GM12892 (cell line): Measurements from ENCODE around the gene LSM2.

Source experiments
- DNase-seq: peaks from one replicate; pipeline ENCODE4 v3.0.0; 2011; ENCODE audit not compliant: insufficient read length
- FAIRE-seq: peaks from 2 replicates; lab custom pipeline; 2011; peaks lifted over from hg19 to GRCh38; lab: Jason Lieb, UNC
- POLR2A ChIP-seq: IDR thresholded peaks from 2 replicates; pipeline ENCODE4 v1.6.1; 2011; ENCODE audit warnings: low read depth, low read length, control low read depth
- POLR2AphosphoS5 ChIP-seq: IDR thresholded peaks from 2 replicates; pipeline ENCODE4 v1.6.1; 2011; ENCODE audit warnings: low read depth, low read length, control low read depth
- TAF1 ChIP-seq: IDR thresholded peaks from 2 replicates; pipeline ENCODE4 v1.6.1; 2011; ENCODE audit warnings: low read depth, mild to moderate bottlenecking, control low read depth, low read length, borderline replicate concordance

The LSM2 gene

DNA sequence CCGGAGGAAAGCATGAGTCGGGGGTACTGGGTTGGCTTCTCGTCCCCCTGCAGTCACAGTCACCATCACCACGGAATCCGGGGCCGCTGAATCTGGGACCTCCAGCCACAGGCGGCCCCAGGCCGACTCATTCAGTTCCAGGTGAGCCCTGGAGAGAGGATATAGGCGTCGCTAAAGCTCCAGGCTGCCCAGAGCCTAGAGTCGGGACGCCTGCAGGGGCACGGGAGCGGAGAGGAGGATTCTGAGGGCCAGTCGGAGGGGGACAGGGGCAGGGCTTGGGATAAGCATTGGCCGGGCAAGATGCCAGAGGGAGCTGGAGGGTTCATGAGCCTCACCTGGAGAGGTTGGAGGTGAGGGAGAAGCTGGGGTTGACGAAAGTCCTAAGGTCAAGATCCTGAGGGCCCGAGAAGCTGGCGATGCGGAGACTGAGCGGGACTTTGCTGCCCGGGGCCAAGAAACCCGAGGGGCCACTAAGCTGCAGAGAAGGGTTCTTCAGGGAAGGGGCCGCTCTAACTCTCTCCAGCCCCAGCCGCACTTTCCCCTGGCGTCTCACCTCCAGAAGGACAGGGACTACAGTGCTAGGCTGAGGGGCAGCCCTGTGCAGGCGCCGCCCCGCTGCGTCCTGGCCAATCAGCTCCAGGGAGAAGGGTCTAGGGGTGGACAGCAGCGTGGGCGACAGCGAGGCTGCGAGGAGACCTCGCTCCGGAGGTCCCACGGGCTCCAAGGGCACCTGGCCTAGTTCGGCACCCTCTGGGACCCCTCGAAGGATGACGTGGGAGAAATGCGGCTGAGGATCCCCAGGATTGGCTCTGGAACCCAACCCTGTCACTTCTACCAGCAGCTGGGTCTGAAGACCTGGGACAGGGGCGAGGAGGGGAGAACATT lies 40.6 kb downstream of the LSM2 start:
- no peak for FAIRE-seq
- no peak for TF ChIP-seq TAF1

DNA sequence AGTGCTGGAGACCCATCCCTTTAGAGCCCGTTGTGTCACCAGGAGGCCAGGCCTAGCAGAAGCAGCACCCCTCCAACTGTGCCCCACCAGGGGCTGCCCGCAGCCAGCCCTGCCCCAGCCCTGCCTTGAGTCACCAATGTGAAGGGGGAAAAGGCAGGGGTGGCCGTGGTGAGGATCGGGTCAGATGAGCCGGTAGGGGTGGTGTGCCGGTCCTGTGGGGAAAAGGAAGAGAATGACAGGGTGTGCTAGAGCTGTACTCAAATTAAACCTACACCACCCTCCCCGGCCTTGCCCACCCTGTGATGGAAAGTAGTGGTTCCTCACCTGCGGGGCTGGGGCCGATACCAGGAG lies 41.2 kb downstream of the LSM2 start:
- no peak for FAIRE-seq
- TF ChIP-seq POLR2AphosphoS5 (no peak), POLR2A (no peak), TAF1 (no peak)

More for the DNA sequence above, 40.6 kb downstream of the LSM2 start:
- no peak for DNase-seq

DNA sequence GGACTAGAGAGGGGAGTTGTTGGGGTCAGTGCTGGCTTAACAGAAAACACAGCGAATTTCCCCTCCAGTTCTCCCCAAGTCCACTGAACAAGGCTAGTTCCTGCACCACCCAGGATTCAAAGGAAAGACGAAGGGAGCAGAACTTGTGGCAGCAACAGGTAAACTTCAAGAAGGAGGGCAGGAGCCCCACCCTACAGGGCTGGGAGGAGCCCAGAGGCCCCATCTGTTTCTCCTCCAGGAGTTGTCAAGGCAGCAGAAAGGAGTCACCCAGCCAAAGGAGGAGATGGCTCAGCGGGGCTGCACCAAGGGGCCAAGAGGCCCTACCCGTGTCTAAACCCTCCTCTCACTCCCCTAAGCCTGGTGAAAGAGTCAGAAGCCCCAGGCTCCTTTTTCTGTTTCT lies 42.6 kb downstream of the LSM2 start:
- TF ChIP-seq POLR2AphosphoS5 (no peak), POLR2A (no peak), TAF1 (no peak)
- FAIRE-seq (no peak), DNase-seq (no peak)

More for the DNA sequence above, 41.2 kb downstream of the LSM2 start:
- DNase-seq = no peak

DNA sequence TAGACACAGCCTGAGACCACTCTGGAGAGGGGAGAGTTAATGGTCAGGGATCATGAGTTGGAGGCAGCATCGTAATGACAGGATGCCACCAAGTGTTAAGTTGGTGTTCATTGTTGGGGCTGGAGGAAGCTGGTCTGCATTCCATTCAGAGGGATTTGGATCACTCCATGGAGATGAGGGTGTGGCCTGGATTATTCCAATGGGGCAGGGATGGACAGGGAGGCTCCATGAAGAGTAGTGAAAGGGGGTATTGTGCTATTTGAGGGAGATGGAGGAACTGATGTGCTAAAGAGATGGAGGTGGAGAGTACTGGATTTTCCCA lies 43.2 kb downstream of the LSM2 start:
- DNase-seq = no peak
- TF ChIP-seq POLR2AphosphoS5 = no peak
- no peak for TF ChIP-seq POLR2A
- TF ChIP-seq TAF1 = no peak
- no peak for FAIRE-seq

DNA sequence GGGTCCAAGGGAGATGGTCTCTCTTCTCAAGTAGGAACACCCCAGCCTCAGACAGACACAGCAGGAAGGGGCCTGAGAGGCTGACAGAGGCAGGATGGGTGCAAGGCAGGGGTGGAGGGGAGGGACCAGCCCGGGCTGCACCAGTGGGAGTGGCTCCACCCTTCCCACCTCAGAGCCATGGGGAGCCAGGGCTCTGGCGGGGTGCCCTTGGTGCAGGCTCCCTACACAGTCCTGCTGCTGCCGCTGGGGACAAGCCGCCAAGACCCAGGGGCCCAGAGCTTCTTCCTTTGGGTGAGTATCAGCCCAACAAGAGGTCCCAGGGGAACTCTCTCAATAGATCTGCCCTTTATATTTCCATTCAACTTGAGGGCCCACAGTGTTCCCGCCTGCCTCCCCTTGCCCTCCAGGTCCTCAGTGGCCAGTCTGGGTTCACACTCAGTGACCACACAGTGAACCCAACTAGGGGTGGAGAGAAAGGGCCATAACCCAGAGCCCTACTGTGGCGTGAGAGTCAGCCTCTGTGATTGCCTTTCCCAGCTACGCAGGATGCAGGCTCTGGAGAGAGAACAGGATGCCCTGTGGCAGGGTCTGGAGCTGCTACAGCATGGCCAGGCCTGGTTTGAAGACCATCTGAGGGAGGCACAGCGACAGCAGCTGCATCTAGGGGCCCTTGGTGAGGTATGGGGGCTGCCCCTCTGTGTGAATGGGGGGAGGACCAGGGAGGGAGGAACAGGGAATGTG lies 43.7 kb downstream of the LSM2 start:
- DNase-seq (no peak), FAIRE-seq (no peak)
- TF ChIP-seq POLR2A = no peak
- no peak for TF ChIP-seq TAF1
- no peak for TF ChIP-seq POLR2AphosphoS5

DNA sequence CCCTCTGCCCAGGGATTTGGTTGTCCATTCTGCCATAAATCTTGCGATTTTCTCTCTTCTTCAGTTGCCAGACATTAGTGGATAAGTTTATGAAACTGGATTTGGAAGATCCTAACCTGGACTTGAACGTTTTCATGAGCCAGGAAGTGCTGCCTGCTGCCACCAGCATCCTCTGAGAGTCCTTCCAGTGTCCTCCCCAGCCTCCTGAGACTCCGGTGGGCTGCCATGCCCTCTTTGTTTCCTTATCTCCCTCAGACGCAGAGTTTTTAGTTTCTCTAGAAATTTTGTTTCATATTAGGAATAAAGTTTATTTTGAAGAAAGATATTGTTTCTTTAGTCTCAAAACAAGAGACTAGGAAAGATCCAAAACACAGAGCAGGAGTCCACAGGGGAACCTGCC lies 44.4 kb downstream of the LSM2 start, which contains the start of gene SAPCD1:
TSS of gene SAPCD1 (plus strand) at position 301 of the 400 bp plus-strand sequence. CDS start 399 bp downstream, outside the sequence.
- no peak for FAIRE-seq
- DNase-seq = no peak

DNA sequence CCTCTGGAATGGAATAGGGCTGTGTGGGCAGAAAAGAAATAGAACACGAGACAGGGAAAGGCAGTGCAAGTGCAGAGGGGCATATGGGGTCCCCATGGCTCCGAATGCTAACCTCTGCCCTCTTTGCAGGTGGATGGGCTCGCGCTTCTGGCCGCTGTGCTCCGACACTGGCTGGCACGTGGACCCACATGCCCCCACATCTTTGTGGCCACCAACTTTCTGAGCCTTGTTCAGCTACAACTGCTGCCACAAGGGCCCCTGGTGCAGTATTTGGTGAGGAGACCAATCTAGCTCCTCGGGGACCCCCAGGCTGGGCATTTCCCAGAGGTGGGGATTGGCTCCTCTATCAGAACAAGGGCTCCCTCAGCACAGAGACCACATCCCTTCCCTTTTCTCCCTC lies 45.4 kb downstream of the LSM2 start:
- no peak for TF ChIP-seq POLR2AphosphoS5
- TF ChIP-seq TAF1 = no peak
- TF ChIP-seq POLR2A = no peak
- no peak for FAIRE-seq
- DNase-seq = no peak

More for the DNA sequence above, 44.4 kb downstream of the LSM2 start, which contains the start of gene SAPCD1:
- no peak for TF ChIP-seq POLR2AphosphoS5
- TF ChIP-seq POLR2A = no peak
- no peak for TF ChIP-seq TAF1

DNA sequence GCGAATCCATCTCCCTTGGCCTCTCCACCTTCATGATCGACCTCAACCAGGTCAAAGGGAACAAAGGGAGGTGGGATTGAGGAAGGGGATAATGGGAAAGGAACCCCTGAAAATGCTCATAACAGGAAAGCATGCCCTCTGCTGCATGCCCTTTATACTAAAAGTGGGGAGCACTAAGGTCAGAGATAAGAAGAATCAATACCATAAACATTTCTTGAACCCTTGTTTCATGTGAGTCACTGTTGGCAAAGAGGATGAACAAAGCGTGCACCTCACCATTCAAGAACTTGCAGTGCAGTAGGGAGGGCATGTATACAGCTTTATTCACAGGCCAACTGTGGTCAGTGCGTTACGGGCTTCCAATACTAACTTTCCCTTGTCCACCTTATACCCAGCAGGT lies 46.0 kb downstream of the LSM2 start:
- no peak for DNase-seq

DNA sequence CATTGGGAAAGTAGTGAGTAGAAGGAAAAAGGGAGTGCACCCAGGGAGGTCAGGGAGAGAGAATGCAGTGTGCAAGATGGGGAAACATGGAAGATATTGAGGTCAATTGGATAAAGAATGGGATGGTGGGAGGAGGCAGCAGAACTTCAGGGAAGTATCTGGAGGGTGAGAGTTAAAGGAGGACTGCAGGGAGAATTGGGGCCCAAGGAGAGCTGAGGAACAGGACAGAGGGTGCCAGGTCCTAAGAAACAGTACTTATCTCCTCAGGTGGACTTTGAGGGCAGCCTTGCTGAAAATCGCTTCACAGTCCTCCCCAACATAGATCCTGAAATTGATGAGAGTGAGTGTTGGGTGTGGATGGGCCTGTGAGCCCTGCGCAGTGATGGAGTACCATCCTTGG lies 48.5 kb downstream of the LSM2 start:
- DNase-seq (no peak), FAIRE-seq (no peak)
- TF ChIP-seq POLR2A (no peak), TAF1 (no peak), POLR2AphosphoS5 (no peak)

More for the DNA sequence above, 46.0 kb downstream of the LSM2 start:
- FAIRE-seq = no peak
- TF ChIP-seq TAF1 (no peak), POLR2AphosphoS5 (no peak), POLR2A (no peak)

DNA sequence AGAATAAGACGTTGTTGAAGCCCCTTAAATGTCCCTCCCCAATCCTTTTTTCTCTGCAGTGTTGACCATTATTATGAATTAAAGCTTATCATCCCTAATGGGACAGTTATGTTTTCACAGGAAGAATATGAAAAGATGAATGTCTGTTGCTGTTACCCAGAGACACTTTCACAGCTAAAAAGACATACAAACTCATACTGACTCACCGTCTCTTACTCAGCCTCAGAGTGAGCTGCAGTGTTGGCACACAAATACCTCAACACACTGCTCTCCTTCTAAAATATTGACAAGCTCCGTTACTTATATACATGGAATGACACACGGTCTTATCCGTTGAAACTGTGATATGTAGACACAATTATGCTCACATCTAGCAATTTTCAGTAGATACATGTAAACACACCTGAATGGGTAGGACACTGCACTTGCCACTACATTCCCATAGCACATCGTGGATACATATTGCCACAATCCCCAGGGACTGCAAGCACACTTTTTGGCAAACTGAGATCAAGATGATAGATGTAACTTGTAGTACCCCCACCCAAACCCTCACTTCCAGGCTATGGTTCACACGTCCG lies 53.9 kb downstream of the LSM2 start:
- TF ChIP-seq TAF1 (no peak), POLR2A (no peak), POLR2AphosphoS5 (no peak)
- FAIRE-seq (no peak), DNase-seq (no peak)

DNA sequence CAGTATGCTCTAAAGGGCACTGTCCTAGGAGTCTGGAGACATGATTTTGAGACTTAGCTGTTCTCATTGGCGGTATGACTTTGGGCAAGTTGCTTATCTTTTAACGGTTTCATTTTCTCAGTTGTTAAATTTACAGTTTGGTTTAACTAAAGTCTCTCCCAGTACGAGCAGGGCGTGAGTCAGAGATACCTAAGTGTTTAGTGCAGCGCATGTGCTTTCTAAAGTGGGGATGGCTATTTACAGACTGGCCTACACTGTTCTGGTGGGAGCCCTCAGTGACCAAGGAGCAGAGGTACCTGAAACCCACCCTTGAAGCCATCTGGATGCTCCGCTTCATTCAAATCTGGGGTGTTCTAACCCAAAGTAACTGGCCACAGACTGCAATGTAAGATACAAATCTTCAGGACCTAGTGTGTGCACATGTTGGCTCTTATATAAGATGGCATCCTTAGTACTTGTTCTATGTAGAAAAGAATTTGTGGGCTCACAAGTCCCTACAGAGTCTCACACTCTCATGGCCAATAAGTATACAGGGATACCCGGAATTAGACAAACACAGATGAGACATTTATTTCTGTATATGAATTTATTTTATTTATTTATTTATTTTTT lies 56.2 kb downstream of the LSM2 start:
- DNase-seq (no peak), FAIRE-seq (no peak)
- TF ChIP-seq POLR2AphosphoS5 = no peak

DNA sequence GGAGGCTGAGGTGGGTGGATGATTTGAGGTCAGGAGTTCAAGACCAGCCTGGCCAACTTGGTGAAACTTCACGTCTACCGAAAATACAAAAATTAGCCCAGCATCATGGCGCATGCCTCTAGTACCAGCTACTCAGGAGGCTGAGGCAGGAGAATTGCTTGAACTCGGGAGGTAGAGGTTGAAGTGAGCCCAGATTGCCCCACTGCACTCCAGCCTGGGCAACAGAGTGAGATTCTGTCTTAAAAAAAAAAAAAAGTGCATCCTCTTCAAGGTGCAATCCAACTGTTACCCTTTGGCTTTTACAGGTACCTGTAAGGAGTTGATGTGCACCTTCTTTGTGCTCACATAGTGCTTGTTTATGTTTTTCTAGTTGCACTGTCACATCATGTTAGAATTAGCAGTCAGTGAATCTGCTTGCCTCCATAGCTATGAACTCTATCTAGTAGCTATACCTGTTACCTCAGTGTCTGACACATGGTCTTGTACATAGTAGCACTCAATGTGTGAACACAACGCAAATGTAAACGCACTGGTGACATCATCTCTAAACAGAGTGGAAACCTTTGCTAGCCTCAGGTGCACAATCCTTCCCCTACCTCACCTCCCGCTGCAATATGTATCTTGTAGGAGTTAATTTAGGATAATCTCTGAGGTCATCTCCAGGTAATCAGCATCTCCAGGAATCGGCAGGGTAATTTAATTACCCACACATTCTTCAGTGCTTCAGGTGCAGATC lies 57.3 kb downstream of the LSM2 start:
- TF ChIP-seq POLR2A = no peak
- no peak for TF ChIP-seq POLR2AphosphoS5
- no peak for TF ChIP-seq TAF1
- no peak for FAIRE-seq
- no peak for DNase-seq
